BE2C (cell line): Measurements from ENCODE around the gene KIAA1671.

Experiments
- DNase-seq: peaks from one replicate; pipeline ENCODE4 v3.0.0-alpha.2; 2020
- H3K27me3 ChIP-seq: fragments of 250-450 bp; sonication (Bioruptor Pico); 2 replicates; pipeline ENCODE4 v1.5.1; 2020; ENCODE audit warnings: mild to moderate bottlenecking
- H3K36me3 ChIP-seq: fragments of 250-450 bp; sonication (Bioruptor Pico); 2 replicates; pipeline ENCODE4 v1.5.1; 2020; ENCODE audit warnings: mild to moderate bottlenecking
- H3K4me1 ChIP-seq: fragments of 250-450 bp; sonication (Bioruptor Pico); 2 replicates; pipeline ENCODE4 v1.5.1; 2020
- H3K4me3 ChIP-seq: 2 replicates; pipeline ENCODE4 v1.5.1; 2011; ENCODE audit warnings: low read depth, low read length
- H3K9me3 ChIP-seq: fragments of 250-450 bp; sonication (Bioruptor Pico); 2 replicates; pipeline ENCODE4 v1.5.1; 2020
- TF ChIP-seq, protein P1 (sequence below): IDR thresholded peaks from 2 replicates; pipeline ENCODE4 v1.5.1; 2012; ENCODE audit warnings: mild to moderate bottlenecking, low read depth, low read length

Gene KIAA1671

DNA sequence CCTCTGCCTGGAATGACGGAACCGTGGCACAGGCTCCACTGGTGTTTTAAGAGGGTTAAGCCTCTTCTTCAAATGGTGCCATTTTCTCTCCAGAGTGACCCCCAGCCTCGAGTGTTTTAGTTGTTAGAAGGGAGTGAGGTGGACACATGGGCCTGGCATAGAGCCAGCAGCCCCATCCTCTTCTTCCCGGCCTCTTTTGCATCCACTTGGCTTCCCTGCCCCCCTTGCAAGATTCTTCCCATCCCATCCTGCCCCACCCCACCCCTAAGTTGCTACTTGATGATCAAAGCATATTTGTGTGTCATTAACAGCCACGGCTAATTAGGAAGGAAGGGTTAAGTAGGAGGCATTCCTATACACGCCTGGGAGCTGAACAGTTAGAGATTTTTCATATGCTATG is 174.8 kb downstream of the KIAA1671 start:
- no peak overlapping the region for H3K4me3 ChIP-seq
- no peaks in the 10 kb centered on the region for H3K36me3 ChIP-seq
- TF ChIP-seq, protein P1, sequence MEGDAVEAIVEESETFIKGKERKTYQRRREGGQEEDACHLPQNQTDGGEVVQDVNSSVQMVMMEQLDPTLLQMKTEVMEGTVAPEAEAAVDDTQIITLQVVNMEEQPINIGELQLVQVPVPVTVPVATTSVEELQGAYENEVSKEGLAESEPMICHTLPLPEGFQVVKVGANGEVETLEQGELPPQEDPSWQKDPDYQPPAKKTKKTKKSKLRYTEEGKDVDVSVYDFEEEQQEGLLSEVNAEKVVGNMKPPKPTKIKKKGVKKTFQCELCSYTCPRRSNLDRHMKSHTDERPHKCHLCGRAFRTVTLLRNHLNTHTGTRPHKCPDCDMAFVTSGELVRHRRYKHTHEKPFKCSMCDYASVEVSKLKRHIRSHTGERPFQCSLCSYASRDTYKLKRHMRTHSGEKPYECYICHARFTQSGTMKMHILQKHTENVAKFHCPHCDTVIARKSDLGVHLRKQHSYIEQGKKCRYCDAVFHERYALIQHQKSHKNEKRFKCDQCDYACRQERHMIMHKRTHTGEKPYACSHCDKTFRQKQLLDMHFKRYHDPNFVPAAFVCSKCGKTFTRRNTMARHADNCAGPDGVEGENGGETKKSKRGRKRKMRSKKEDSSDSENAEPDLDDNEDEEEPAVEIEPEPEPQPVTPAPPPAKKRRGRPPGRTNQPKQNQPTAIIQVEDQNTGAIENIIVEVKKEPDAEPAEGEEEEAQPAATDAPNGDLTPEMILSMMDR: no peak
- DNase-seq: no peak
- H3K4me1 ChIP-seq: no peaks in the 10 kb centered on the region
- H3K9me3 ChIP-seq: no peaks in the 10 kb centered on the region
- no peaks in the 10 kb centered on the region for H3K27me3 ChIP-seq

- TF ChIP-seq, protein P1: no peak
- Histone ChIP-seq H3K9me3 (no peaks in the 10 kb centered on the region), H3K4me3 (no peak overlapping the region), H3K27me3 (no peaks in the 10 kb centered on the region), H3K36me3 (no peaks in the 10 kb centered on the region), H3K4me1 (no peaks in the 10 kb centered on the region)
- no peak for DNase-seq
Measured at GRCh38 chr22:25130462-25130861, 177.9 kb downstream of the KIAA1671 start.

DNA sequence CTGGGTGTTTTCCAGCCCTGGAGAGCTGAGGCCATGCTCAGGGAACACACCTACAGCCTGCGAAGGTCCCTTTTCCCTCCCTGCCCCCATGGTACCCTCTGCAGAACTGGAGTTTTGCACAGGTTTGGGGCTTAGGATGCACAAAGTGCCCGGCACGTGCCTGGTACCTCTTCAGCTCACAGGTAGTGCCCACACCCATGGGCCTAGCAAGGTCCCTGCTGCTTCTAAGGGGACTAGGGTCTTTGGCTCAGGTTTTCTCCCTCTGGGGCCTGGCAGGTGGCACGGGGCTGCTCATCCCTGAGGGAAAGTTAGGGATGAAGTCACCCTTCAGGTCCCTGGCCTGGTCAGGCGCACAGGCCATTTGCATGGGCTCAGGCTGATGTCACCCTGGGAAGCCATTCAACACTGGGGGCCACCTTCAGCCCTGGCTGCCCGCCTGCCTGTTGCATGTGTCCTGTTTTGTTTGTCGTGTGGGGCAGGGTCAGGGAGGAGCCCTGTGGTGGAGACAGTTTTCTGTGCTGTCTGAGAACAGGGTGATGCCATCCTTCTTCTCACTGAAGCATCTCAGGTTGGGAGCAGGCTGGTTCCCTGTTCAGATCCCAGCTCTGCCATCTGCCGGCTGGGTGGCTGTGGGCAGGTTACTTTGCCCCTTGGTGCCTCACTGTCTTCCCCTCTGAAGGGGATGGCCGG is 178.8 kb downstream of the KIAA1671 start:
- Histone ChIP-seq H3K27me3 (no peaks in the 10 kb centered on the region), H3K9me3 (no peaks in the 10 kb centered on the region)

GRCh38 chr22:25134028-25134427 is 181.5 kb downstream of the KIAA1671 start:
- TF ChIP-seq, protein P1: no peak
- H3K36me3 ChIP-seq: no peaks in the 10 kb centered on the region
- H3K9me3 ChIP-seq: no peaks in the 10 kb centered on the region; the same call in 1 of the 2 replicates
- no peaks in the 10 kb centered on the region for H3K4me1 ChIP-seq
- no peak overlapping the region for H3K4me3 ChIP-seq
- no peak for DNase-seq
- H3K27me3 ChIP-seq: no peaks in the 10 kb centered on the region

More for the DNA sequence above, 178.8 kb downstream of the KIAA1671 start:
- DNase-seq: no peak
- no peaks in the 10 kb centered on the region for H3K36me3 ChIP-seq
- TF ChIP-seq, protein P1: no peak
- H3K4me1 ChIP-seq: no peaks in the 10 kb centered on the region
- no peak overlapping the region for H3K4me3 ChIP-seq

DNA sequence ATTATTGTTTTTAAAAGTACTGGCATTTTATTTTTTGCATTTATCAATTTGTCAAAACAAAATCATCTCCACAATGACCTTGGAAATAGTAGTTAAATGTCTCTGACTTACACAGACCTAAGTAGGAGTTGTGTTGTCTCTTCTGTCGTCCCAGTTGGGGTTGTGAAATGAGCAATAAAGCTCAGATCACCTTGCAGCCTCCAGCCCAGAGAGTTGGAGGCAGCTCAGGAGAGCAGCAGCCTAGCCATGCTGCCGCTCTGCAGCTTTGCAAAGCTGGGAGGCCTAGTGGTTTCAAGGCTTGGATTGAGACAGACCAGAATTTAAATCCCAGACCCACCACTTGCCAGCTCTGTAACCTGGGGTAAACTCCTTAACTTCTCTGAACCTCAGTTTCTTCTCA is 181.9 kb downstream of the KIAA1671 start:
- no peaks in the 10 kb centered on the region; the same call in 1 of the 2 replicates for H3K9me3 ChIP-seq
- H3K27me3 ChIP-seq: no peaks in the 10 kb centered on the region
- TF ChIP-seq, protein P1: no peak

DNA sequence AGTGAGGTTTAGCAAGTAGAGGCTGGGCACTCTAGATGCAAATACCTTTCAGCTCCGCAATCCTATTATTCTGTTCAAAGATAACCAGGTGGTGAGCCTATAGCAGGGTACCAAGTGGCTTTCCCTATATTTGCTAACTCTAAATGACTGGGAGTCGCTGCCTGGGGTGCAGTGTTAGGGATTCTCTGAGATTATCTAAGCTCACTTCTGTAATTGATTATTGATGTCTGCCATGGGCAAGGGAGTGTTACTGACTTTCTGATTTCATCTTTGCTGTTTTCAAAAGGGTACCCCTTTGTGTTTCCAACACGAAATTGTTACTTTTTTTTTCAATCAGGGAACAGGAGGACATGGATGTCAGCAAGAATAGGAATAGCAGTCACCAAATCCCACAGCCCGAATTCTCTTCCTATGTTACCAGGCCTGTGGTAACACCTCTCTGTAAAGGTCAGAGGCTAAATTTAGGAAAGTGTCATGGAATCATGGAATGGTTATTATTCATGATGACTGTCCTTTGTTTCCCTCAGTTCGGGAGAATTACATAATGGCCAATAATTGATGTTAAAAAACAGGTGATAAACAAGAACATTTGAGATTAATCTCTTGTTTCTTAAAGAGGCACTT is 184.5 kb downstream of the KIAA1671 start:
- TF ChIP-seq, protein P1: no peak
- H3K4me3 ChIP-seq: no peak overlapping the region
- H3K36me3 ChIP-seq: no peaks in the 10 kb centered on the region
- no peaks in the 10 kb centered on the region for H3K4me1 ChIP-seq
- no peak for DNase-seq
- no peaks in the 10 kb centered on the region; the same call in 1 of the 2 replicates for H3K9me3 ChIP-seq
- H3K27me3 ChIP-seq: no peaks in the 10 kb centered on the region

More for the DNA sequence above, 181.9 kb downstream of the KIAA1671 start:
- H3K4me1 ChIP-seq: no peaks in the 10 kb centered on the region
- H3K4me3 ChIP-seq: no peak overlapping the region
- no peaks in the 10 kb centered on the region for H3K36me3 ChIP-seq
- DNase-seq: no peak
